ENCODE measurements around the gene ATP1B1. TPM values are rescaled to one million over a fixed set of nuclear protein-coding genes. Genes with fewer than 3 reads are reported as not detected.

The ATP1B1 gene
- total RNA-seq, 2 experiments from 2014 or later, result 5.6 to 6.2 TPM

- Mint-ChIP-seq H3K4me1 (ENCODE audit: low read depth) (peaks cover 38% of the 10 kb centered on the region), H3K27me3 (ENCODE audit: low read depth) (peaks cover 7% of the 10 kb centered on the region), H3K27ac (no peak overlapping the region), H3K9me3 (no peaks in the 10 kb centered on the region), H3K4me3 (no peak overlapping the region), H3K36me3 (ENCODE audit: low read depth) (peaks cover 10% of the 10 kb centered on the region)
- no peak for DNase-seq
- intact Hi-C loops (cut with micrococcal nuclease), result no loop called here
- CTCF ChIA-PET, result interaction anchor here (1.2 kb wide), 1 partner anchor 129 kb away, joined by 3 read pairs; no protein-coding TSS in a partner anchor
These were observed 3.7 kb downstream of the ATP1B1 start for GRCh38 chr1:169110236-169110635.

DNA sequence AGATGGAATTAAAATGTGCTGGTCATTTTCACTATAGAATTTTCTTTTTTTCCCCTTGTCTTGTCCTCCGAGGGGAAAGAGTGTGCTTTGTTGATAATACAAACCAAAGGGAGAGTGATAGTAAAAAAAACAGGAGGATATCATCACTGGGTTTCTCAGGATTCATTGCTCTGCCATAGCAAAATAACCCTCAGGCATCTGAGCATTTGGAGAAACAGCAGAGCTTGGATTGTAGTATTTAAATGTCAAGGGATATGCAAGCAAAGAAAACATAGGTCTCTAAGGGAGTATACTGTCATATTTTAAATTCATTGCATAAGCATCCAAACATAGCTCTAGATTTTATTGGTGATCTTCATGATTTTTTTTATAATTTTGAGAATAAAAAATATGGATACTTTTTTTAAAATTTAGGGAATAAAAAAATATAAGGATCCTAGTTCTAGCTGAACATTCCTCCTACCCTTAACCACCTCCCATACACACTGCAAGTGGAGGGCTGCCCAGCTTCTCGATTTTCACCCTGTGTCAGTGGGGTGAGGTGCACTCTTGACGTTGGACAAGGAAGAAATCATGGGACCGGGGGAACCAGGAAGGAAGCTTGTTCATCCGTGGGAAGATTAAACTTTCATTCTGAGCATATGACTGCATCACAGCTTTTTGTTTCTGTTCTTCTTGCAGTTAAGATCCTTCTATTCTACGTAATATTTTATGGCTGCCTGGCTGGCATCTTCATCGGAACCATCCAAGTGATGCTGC lies 4.4 kb downstream of the ATP1B1 start:
- Mint-ChIP-seq H3K36me3 (ENCODE audit: low read depth) (peaks cover 10% of the 10 kb centered on the region), H3K4me3 (no peak overlapping the region), H3K27ac (no peak overlapping the region), H3K4me1 (ENCODE audit: low read depth) (peaks cover 38% of the 10 kb centered on the region), H3K9me3 (no peaks in the 10 kb centered on the region), H3K27me3 (ENCODE audit: low read depth) (peaks cover 7% of the 10 kb centered on the region)
- intact Hi-C loops (cut with micrococcal nuclease), result no loop called here
- CTCF ChIA-PET, result interaction anchor here (1.5 kb wide), 1 partner anchor 11 kb away, joined by 3 read pairs; no protein-coding TSS in a partner anchor
- no peak for DNase-seq

- no peak for DNase-seq
- Mint-ChIP-seq H3K36me3 (ENCODE audit: low read depth) (peaks cover 10% of the 10 kb centered on the region), H3K27me3 (ENCODE audit: low read depth) (peaks cover 7% of the 10 kb centered on the region), H3K27ac (no peak overlapping the region), H3K4me1 (ENCODE audit: low read depth) (peaks cover 41% of the 10 kb centered on the region), H3K4me3 (no peak overlapping the region), H3K9me3 (no peaks in the 10 kb centered on the region)
- CTCF ChIA-PET, result interaction anchor here (0.6 to 2.1 kb wide), 3 partner anchors 12 to 237 kb away, joined by 3 to 6 read pairs (median 3); no protein-coding TSS in a partner anchor
- intact Hi-C loops (cut with micrococcal nuclease), result no loop called here
These were observed 5.0 kb downstream of the ATP1B1 start for GRCh38 chr1:169111472-169111871.

- peaks cover 38% of the 10 kb centered on the region for H3K4me1 Mint-ChIP-seq (ENCODE audit: low read depth)
- H3K27me3 Mint-ChIP-seq (ENCODE audit: low read depth), result peaks cover 5% of the 10 kb centered on the region
- CTCF ChIA-PET, result interaction anchor here (0.6 to 2.1 kb wide), 6 partner anchors 12 to 560 kb away, joined by 3 to 6 read pairs (median 3); no protein-coding TSS in a partner anchor
- no peak overlapping the region for H3K4me3 Mint-ChIP-seq
- DNase-seq, result no peak
- no peak overlapping the region for H3K27ac Mint-ChIP-seq
- peaks cover 10% of the 10 kb centered on the region for H3K36me3 Mint-ChIP-seq (ENCODE audit: low read depth)
- H3K9me3 Mint-ChIP-seq, result no peaks in the 10 kb centered on the region
- intact Hi-C loops (cut with micrococcal nuclease), result no loop called here
These were observed 5.8 kb downstream of the ATP1B1 start for GRCh38 chr1:169112241-169112640.

DNA sequence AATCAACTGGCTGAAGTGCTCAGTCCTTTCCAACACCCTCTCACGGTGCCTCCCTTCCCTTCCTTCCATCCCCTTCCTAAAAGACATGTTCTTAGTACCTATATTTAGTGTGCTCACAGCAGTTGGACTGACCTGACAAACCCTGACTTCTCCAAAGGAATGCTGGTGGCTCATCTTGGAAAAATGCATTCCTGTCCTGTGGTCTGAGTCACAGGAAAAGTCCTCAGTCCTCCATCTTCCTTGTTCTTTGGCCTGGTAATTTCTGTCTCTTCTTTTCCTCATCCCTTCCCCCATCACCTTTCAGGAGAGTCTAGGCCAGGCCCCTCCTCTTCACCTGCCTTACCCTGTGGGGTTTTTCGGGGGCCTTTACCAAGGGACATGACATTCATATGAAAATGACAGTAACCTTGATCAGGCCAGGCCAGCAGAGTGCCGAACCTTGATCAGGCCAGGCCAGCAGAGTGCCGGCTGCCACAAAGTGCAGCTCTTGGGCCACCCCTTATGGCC lies 7.2 kb downstream of the ATP1B1 start:
- H3K27ac Mint-ChIP-seq, result no peak overlapping the region
- peaks cover 10% of the 10 kb centered on the region for H3K36me3 Mint-ChIP-seq (ENCODE audit: low read depth)
- CTCF ChIA-PET, result interaction anchor here (2.1 kb wide), 1 partner anchor 235 kb away, joined by 6 read pairs; no protein-coding TSS in a partner anchor
- no peak overlapping the region for H3K4me3 Mint-ChIP-seq
- DNase-seq, result no peak
- H3K9me3 Mint-ChIP-seq, result no peaks in the 10 kb centered on the region
- intact Hi-C loops (cut with micrococcal nuclease), result no loop called here
- H3K27me3 Mint-ChIP-seq (ENCODE audit: low read depth), result no peaks in the 10 kb centered on the region
- peaks cover 24% of the 10 kb centered on the region for H3K4me1 Mint-ChIP-seq (ENCODE audit: low read depth)

GRCh38 chr1:169115891-169116585 lies 9.5 kb downstream of the ATP1B1 start:
- H3K27ac Mint-ChIP-seq, result no peak overlapping the region

DNA sequence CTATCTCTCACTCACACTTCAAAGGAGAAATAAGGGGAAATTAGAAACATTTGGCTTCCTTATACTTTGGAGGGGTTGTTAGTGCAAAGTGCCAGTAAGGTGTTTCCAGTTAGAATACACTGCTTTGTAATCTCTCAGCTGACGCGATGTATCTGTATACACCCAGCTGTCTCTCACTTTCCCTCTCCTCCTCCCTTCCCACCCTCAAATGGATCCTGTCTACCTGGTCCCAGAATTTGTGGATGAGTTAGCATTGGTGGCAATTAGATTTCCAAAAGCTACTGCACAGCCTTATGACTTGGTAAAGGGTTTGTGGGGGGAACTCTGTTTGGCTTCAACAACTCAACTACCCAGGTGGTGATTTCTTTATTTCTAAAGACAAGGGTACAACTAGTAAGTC lies 10.5 kb downstream of the ATP1B1 start:
- DNase-seq, result no peak
- Mint-ChIP-seq H3K4me3 (no peak overlapping the region), H3K4me1 (ENCODE audit: low read depth) (peaks cover 2% of the 10 kb centered on the region), H3K36me3 (ENCODE audit: low read depth) (peaks cover 9% of the 10 kb centered on the region), H3K27ac (no peak overlapping the region), H3K27me3 (ENCODE audit: low read depth) (no peaks in the 10 kb centered on the region), H3K9me3 (no peaks in the 10 kb centered on the region)
- intact Hi-C loops (cut with micrococcal nuclease), result no loop called here
- CTCF ChIA-PET, result no interaction called here

More at GRCh38 chr1:169115891-169116585, 9.5 kb downstream of the ATP1B1 start:
- intact Hi-C loops (cut with micrococcal nuclease), result no loop called here
- Mint-ChIP-seq H3K4me3 (no peak overlapping the region), H3K27me3 (ENCODE audit: low read depth) (no peaks in the 10 kb centered on the region), H3K4me1 (ENCODE audit: low read depth) (peaks cover 5% of the 10 kb centered on the region), H3K9me3 (no peaks in the 10 kb centered on the region), H3K36me3 (ENCODE audit: low read depth) (peaks cover 10% of the 10 kb centered on the region)
- CTCF ChIA-PET, result no interaction called here
- DNase-seq, result no peak

DNA sequence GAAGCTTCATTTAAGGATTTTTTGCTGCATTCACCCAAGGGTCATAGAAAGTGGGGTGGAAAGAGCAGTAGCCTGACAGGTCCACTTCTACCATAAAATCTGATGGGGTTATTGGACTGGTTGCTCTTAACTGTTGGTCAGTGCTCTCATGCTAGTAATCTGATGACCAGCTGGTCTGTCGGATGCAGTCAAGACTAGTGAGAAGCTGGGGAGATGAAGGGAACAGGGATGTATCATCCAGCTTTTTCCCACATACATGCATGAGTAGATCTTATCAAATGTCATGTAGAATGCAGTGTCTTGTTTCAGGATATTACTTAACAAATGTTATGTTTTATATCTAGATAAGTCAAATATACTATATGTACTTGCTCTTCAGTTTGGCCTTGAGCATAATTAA lies 11.1 kb downstream of the ATP1B1 start:
- CTCF ChIA-PET, result no interaction called here
- peaks cover 2% of the 10 kb centered on the region for H3K4me1 Mint-ChIP-seq (ENCODE audit: low read depth)
- DNase-seq, result no peak
- H3K4me3 Mint-ChIP-seq, result no peak overlapping the region
- H3K27ac Mint-ChIP-seq, result no peak overlapping the region
- no peaks in the 10 kb centered on the region for H3K27me3 Mint-ChIP-seq (ENCODE audit: low read depth)
- no peaks in the 10 kb centered on the region for H3K9me3 Mint-ChIP-seq
- intact Hi-C loops (cut with micrococcal nuclease), result no loop called here
- H3K36me3 Mint-ChIP-seq (ENCODE audit: low read depth), result peaks cover 4% of the 10 kb centered on the region

DNA sequence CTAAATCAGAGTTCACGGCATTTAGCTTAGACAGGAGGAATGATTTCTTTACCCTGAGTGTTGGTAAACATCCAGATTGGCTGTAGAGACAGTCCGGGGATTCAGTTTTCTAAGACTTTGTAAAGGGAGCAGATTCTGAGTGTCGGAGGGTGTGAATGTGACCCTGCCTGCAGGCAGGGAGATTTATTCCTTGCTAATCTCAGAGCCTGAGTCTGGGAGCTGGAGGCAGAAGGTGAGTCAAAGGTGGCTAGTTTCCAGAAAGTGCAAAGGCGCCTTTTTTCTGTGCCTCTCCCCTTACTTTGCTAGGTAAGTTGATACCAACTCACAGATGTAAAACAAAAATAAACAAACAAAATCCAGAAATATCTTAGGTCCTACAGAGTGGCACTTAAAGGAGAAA lies 11.7 kb downstream of the ATP1B1 start:
- intact Hi-C loops (cut with micrococcal nuclease), result no loop called here
- H3K4me1 Mint-ChIP-seq (ENCODE audit: low read depth), result peaks cover 2% of the 10 kb centered on the region
- CTCF ChIA-PET, result no interaction called here

GRCh38 chr1:169119405-169119804 lies 12.9 kb downstream of the ATP1B1 start:
- no peaks in the 10 kb centered on the region for H3K9me3 Mint-ChIP-seq
- no peak overlapping the region for H3K4me3 Mint-ChIP-seq
- CTCF ChIA-PET, result interaction anchor here (1.0 to 1.1 kb wide), 2 partner anchors 11 to 14 kb away, joined by 3 to 5 read pairs; no protein-coding TSS in a partner anchor
- H3K36me3 Mint-ChIP-seq (ENCODE audit: low read depth), result no peaks in the 10 kb centered on the region
- H3K4me1 Mint-ChIP-seq (ENCODE audit: low read depth), result peaks cover 2% of the 10 kb centered on the region
- DNase-seq, result no peak
- intact Hi-C loops (cut with micrococcal nuclease), result no loop called here
- no peaks in the 10 kb centered on the region for H3K27me3 Mint-ChIP-seq (ENCODE audit: low read depth)
- no peak overlapping the region for H3K27ac Mint-ChIP-seq

More for the DNA sequence above, 11.7 kb downstream of the ATP1B1 start:
- no peak for DNase-seq
- Mint-ChIP-seq H3K36me3 (ENCODE audit: low read depth) (peaks cover 4% of the 10 kb centered on the region), H3K27ac (no peak overlapping the region), H3K4me3 (no peak overlapping the region), H3K9me3 (no peaks in the 10 kb centered on the region), H3K27me3 (ENCODE audit: low read depth) (no peaks in the 10 kb centered on the region)

DNA sequence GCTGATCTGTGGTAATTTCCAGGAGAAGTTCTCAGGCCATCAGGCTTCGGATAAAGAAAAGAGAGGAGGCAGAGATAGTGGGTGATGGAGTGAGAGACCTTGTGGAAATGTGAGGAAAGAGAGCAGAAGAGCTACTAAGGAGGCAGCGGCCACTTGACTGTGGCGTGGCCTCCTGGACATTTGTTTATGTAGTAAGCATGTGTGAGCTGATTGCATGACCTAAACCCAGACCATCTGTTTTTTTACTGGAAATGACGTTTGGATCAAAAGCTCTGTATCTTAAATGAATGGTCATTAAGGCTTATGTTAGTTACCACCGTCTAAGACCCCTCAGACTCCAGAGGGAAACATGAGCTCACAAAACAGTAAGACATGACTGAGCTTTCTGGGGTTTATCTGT lies 13.6 kb downstream of the ATP1B1 start:
- H3K4me3 Mint-ChIP-seq, result no peak overlapping the region
- CTCF ChIA-PET, result interaction anchor here (1.0 kb wide), 1 partner anchor 14 kb away, joined by 3 read pairs; no protein-coding TSS in a partner anchor

DNA sequence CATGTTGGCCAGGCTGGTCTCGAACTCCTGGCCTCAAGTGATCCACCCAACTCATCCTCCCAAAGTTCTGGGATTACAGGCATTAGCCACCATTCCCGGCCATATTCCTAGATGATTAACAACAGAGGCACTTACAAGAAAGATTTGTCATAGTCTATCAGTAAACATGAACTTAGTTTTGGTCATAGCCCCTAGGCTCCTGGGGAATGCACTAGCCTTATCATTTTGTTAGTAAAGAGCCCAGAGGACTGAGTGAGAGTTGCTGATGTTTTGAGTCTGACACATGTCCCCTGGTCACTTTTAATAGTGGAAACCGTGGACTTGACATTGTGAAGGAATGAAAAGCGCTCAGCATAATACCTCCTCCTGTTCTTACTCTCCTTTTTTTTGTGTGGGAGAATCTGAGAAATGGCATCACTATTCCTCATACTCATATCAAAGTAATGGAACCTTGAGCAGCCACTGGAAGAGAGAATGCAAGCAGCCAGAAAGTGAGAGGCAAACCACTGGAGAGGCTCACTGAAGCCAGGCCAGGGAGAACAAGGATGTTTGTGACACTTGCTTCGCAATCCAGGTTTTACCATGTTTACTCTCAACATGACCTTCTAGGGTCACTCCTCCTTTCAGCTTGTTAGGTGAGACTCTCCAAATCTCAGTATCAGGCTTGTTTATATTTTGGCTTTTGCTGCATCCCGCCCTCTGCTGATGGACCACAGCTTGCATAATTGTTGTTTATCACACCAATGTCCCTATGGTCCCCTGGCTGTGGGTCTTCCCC lies 14.8 kb downstream of the ATP1B1 start:
- CTCF ChIA-PET, result no interaction called here
- DNase-seq, result no peak
- no peak overlapping the region for H3K27ac Mint-ChIP-seq
- H3K9me3 Mint-ChIP-seq, result no peaks in the 10 kb centered on the region
- intact Hi-C loops (cut with micrococcal nuclease), result no loop called here
- H3K27me3 Mint-ChIP-seq (ENCODE audit: low read depth), result no peaks in the 10 kb centered on the region
- H3K4me3 Mint-ChIP-seq, result no peak overlapping the region
- peaks cover under 1% of the 10 kb centered on the region for H3K4me1 Mint-ChIP-seq (ENCODE audit: low read depth)
- H3K36me3 Mint-ChIP-seq (ENCODE audit: low read depth), result no peaks in the 10 kb centered on the region

More for the DNA sequence above, 13.6 kb downstream of the ATP1B1 start:
- no peaks in the 10 kb centered on the region for H3K27me3 Mint-ChIP-seq (ENCODE audit: low read depth)
- intact Hi-C loops (cut with micrococcal nuclease), result no loop called here
- DNase-seq, result no peak
- H3K9me3 Mint-ChIP-seq, result no peaks in the 10 kb centered on the region
- no peak overlapping the region for H3K27ac Mint-ChIP-seq
- no peaks in the 10 kb centered on the region for H3K36me3 Mint-ChIP-seq (ENCODE audit: low read depth)
- H3K4me1 Mint-ChIP-seq (ENCODE audit: low read depth), result peaks cover 2% of the 10 kb centered on the region

Data from activated naive CD4-positive, alpha-beta T cell treated with anti-CD3 and anti-CD28 coated beads for 36 hours (primary cell).